ENCODE results near the gene TNRC6B.

DNA sequence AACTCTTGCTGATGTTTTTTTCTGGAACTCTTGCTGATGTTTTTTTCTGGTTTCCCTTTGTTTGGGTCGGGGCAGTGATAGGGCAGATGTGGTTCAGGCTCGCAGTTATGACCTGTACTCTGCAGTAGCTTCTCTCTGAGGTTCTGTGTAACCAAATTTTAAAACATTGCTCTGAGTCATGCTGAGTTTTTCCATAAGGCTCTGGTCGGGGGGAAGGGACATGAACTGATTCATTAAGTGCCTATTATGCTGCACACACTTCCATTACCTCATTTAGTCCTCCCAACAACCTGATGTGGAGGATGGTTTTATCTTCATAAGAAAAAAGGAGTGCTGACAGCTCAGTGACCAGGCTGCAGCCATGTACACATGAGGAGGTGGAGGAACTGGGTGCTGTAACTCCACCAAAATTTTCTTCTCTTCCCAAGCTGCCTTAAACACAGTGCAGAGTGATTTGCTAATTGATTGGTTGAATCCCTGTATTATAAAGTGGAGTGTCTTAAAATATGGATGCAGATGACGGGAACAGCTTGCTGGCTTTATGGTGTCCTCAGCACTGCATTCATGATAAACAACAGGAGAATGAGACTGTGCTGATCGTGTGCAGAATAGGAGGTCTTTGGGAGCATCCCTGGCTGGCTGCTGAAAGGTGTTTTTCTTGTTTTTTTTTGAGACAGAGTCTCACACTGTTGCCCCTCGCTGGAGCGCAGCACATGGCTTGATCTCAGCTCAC is 19.1 kb downstream of the TNRC6B start:
- TF ChIP-seq GATA2 (IDR thresholded peaks at IDR 0.05; ENCODE audit: low read depth, low read length), result no peak
- no peak for TF ChIP-seq GATA3 (IDR thresholded peaks at IDR 0.05; ENCODE audit: low read depth, low read length)
